Heart left ventricle (tissue), 13 donors: ENCODE data around the gene LRFN5.

ENCODE experiments used
- CTCF ChIP-seq, 12 donors: fragments of 200-600 bp; sonication (generic) in 4 of 12; IDR thresholded peaks; one replicate each; pipeline versions ENCODE4 v1.5.0 to v1.8.0; 2018 to 2022; ENCODE audit warnings: antibody characterized with exemption in 12 of 12, mild to moderate bottlenecking in 5 of 12
- POLR2A ChIP-seq, 2 donors: fragments of 450-650 bp; IDR thresholded peaks; one replicate each; pipeline ENCODE4 v1.6.1; 2017; ENCODE audit warnings: antibody characterized with exemption in 2 of 2, mild to moderate bottlenecking in 2 of 2, moderate library complexity in 2 of 2
- donor health status: ischemic (EF 13 %, LVEDD 7.1; RV severe dilation, severe dysfunction).
- donor health status: DM: no; HTN: yes; CAD: no.
- donor health status: DM: no; HTN: no; CAD: no.
- donor health status: ischemic (EF 25% LVEDD 6.9; RV normal size, moderate dysfunction).
- donor health status: ischemic (EF 25% LVEDD 5.7; RV mildly dilated, moderate dysfunction).
- donor health status: ischemic (EF 35%, LVEDD 5.7; RV mildly dilated, moderate dysfunction).
- donor health status: nonischemic (EF 11% LVEDD 7.7; RV severe dilation, severe dysfunction).
- donor health status: DM: yes; HTN: yes; CAD: no.
- donor health status: PGD.
- donor health status: ischemic (EF 29% LVEDD 5.4; RV normal size, mild dysfunction).
- donor health status: nonischemic (EF 23%, LVEDD 6.1; RV moderate dilation, normal function).

- TF ChIP-seq CTCF (IDR thresholded peaks at IDR 0.05) (no peak), POLR2A (IDR thresholded peaks at IDR 0.05) (no peak)
These were observed 1.4 kb downstream of the LRFN5 start for GRCh38 chr14:41607966-41608663.
